Keratinocyte (primary cell): ENCODE measurements around the gene CLCN5. TPM values are rescaled to one million over a fixed set of nuclear protein-coding genes. Genes with fewer than 3 reads are reported as not detected.

Experiments used
- DNase-seq: peaks from one replicate; pipeline ENCODE4 v3.0.0-alpha.2; 2011; ENCODE audit warnings: low read depth, missing footprints, low spot score
- FAIRE-seq: peaks from 2 replicates; lab custom pipeline; 2011; peaks lifted over from hg19 to GRCh38; lab: Jason Lieb, UNC
- H2AFZ ChIP-seq: 2 replicates; pipeline ENCODE4 v1.6.0; 2012; ENCODE audit warnings: low read length, control low read depth, inconsistent platforms; ENCODE audit not compliant: control insufficient read depth
- H3K27ac ChIP-seq: 2 replicates; pipeline ENCODE4 v1.5.1; 2011; ENCODE audit warnings: low read length; ENCODE audit not compliant: control insufficient read depth, insufficient read depth
- H3K27me3 ChIP-seq: 3 replicates; pipeline ENCODE4 v1.6.0; 2011; ENCODE audit warnings: low read length; ENCODE audit not compliant: control insufficient read depth, insufficient read depth; ENCODE audit errors: extremely low read depth
- H3K36me3 ChIP-seq, 2 experiments: 2 replicates in 1 of 2; 3 replicates in 1 of 2; pipeline ENCODE4 v1.5.1; 2011; ENCODE audit warnings: low read length in 2 of 2, mild to moderate bottlenecking in 1 of 2; ENCODE audit not compliant: control insufficient read depth in 2 of 2, insufficient read depth in 2 of 2; ENCODE audit errors: extremely low read depth in 1 of 2
- H3K4me1 ChIP-seq: 3 replicates; pipeline ENCODE4 v1.5.1; 2011; ENCODE audit warnings: low read length; ENCODE audit not compliant: control insufficient read depth, insufficient read depth; ENCODE audit errors: extremely low read depth
- H3K4me2 ChIP-seq: 3 replicates; pipeline ENCODE4 v1.6.0; 2011; ENCODE audit warnings: low read depth, low read length; ENCODE audit not compliant: control insufficient read depth, insufficient read depth; ENCODE audit errors: extremely low read depth
- H3K4me3 ChIP-seq, 3 experiments: fragments of 200-600 bp in 1 of 3; sonication (generic) in 1 of 3; 2 replicates in 2 of 3; 3 replicates in 1 of 3; pipeline ENCODE4 v1.5.1; 2011 to 2016; ENCODE audit warnings: low read length in 3 of 3, mild to moderate bottlenecking in 3 of 3, control low read depth in 2 of 3, inconsistent platforms in 1 of 3, low read depth in 1 of 3, mixed read lengths in 1 of 3, mixed run types in 1 of 3, moderate library complexity in 1 of 3; ENCODE audit not compliant: control insufficient read depth in 2 of 3, insufficient read depth in 2 of 3; ENCODE audit errors: extremely low read depth in 1 of 3
- H3K79me2 ChIP-seq: 2 replicates; pipeline ENCODE4 v1.6.0; 2012; ENCODE audit warnings: low read length; ENCODE audit not compliant: control insufficient read depth, insufficient read depth
- H3K9ac ChIP-seq: 3 replicates; pipeline ENCODE4 v1.6.0; 2011; ENCODE audit warnings: low read length; ENCODE audit not compliant: control insufficient read depth, insufficient read depth; ENCODE audit errors: extremely low read depth
- H3K9me1 ChIP-seq: 3 replicates; pipeline ENCODE4 v1.6.0; 2011; ENCODE audit warnings: low read length; ENCODE audit not compliant: control insufficient read depth, insufficient read depth; ENCODE audit errors: extremely low read depth
- H3K9me3 ChIP-seq: 2 replicates; pipeline ENCODE4 v1.5.1; 2012; ENCODE audit warnings: low read depth, low read length; ENCODE audit not compliant: control insufficient read depth
- H4K20me1 ChIP-seq: 3 replicates; pipeline ENCODE4 v1.6.0; 2011; ENCODE audit warnings: low read length; ENCODE audit not compliant: control insufficient read depth, insufficient read depth; ENCODE audit errors: extremely low read depth
- EZH2 ChIP-seq: IDR thresholded peaks from one replicate; pipeline ENCODE4 v1.6.1; 2012; ENCODE audit warnings: inconsistent platforms, mild to moderate bottlenecking, low read length, moderate library complexity
- dilution Hi-C: fragments of 300-500 bp; cut with MboI; formaldehyde crosslinking; loops from one replicate; pipeline ENCODE4 v1.7.0; 2020; ENCODE audit warnings: low sequenced_read_pairs; ENCODE audit not compliant: extremely low pct_ligation_motif_present
- polyA plus RNA-seq, 5 experiments: library from polyadenylated mRNA; depleted of rRNA in 3 of 5; stranded (reverse) in 3 of 5; stranded (forward) in 1 of 5; unstranded in 1 of 5; fragments of >200 nt; gene quantifications; 1 replicate in 1 of 5; 2 replicates in 3 of 5; 3 replicates in 1 of 5; pipeline versions ENCODE4 v1.2.1 to v1.2.3, GENCODE V29; 2011 to 2012; ENCODE audit warnings: missing spikeins in 2 of 5, low read depth in 1 of 5, low replicate concordance in 1 of 5
- TF ChIP-seq, protein P1 (sequence below), 3 experiments: IDR thresholded peaks in 1 of 3; conservative IDR thresholded peaks in 1 of 3; optimal IDR thresholded peaks in 1 of 3; 2 replicates in 2 of 3; 3 replicates in 1 of 3; pipeline versions ENCODE3 to v1.5.1; 2011; ENCODE audit warnings: low read length in 3 of 3, mild to moderate bottlenecking in 3 of 3, moderate library complexity in 2 of 3, control low read depth in 1 of 3, inconsistent platforms in 1 of 3; ENCODE audit not compliant: insufficient read depth in 2 of 3; ENCODE audit errors: extremely low read depth in 1 of 3

The CLCN5 gene
- polyA plus RNA-seq, 1 donor (not counting 4 experiments of a cell fraction or from before 2014, with no cell fraction given) = 3.9 TPM

DNA sequence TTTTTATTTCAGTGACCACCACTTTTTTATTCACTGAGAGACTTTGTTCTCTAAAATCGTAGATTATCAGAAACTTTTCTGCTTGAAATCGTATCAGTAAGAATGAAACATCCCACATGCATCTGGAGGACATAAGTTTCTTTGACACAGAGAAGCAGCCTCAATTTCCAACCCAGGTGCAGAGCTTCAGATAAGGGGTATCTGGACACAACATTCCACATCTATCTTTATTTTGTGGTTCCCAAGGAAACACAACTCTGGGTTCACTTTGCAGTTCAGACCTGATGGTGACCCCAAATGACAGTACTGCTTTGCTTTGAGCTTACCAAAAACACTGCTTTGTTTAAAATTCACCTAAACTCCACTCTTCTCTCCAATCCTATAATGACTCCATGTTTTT is 1.3 kb upstream of the CLCN5 start:
- no peaks in the 10 kb centered on the region for H3K27me3 ChIP-seq
- DNase-seq (no peak), FAIRE-seq (no peak)
- no peaks in the 10 kb centered on the region for H3K79me2 ChIP-seq
- H2AFZ ChIP-seq = no peak overlapping the region
- dilution Hi-C loops = no loop called here
- H3K9me1 ChIP-seq = no peaks in the 10 kb centered on the region
- H3K9ac ChIP-seq = no peak overlapping the region
- no peak overlapping the region for H3K27ac ChIP-seq
- no peaks in the 10 kb centered on the region for H3K4me1 ChIP-seq
- H3K4me2 ChIP-seq = no peak overlapping the region
- no peaks in the 10 kb centered on the region for H4K20me1 ChIP-seq
- no peak overlapping the region for H3K4me3 ChIP-seq
- no peaks in the 10 kb centered on the region for H3K9me3 ChIP-seq
- TF ChIP-seq EZH2 = no peak
- TF ChIP-seq, protein P1, sequence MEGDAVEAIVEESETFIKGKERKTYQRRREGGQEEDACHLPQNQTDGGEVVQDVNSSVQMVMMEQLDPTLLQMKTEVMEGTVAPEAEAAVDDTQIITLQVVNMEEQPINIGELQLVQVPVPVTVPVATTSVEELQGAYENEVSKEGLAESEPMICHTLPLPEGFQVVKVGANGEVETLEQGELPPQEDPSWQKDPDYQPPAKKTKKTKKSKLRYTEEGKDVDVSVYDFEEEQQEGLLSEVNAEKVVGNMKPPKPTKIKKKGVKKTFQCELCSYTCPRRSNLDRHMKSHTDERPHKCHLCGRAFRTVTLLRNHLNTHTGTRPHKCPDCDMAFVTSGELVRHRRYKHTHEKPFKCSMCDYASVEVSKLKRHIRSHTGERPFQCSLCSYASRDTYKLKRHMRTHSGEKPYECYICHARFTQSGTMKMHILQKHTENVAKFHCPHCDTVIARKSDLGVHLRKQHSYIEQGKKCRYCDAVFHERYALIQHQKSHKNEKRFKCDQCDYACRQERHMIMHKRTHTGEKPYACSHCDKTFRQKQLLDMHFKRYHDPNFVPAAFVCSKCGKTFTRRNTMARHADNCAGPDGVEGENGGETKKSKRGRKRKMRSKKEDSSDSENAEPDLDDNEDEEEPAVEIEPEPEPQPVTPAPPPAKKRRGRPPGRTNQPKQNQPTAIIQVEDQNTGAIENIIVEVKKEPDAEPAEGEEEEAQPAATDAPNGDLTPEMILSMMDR (optimal IDR thresholded peaks at IDR 0.05 in 1 of 3, IDR thresholded peaks at IDR 0.05 in 1 of 3, conservative IDR thresholded peaks at IDR 0.05 in 1 of 3; ENCODE audit: extremely low read depth in 1 of 3, insufficient read depth in 2 of 3, low read length in 3 of 3) = no peak
- H3K36me3 ChIP-seq = no peaks in the 10 kb centered on the region

DNA sequence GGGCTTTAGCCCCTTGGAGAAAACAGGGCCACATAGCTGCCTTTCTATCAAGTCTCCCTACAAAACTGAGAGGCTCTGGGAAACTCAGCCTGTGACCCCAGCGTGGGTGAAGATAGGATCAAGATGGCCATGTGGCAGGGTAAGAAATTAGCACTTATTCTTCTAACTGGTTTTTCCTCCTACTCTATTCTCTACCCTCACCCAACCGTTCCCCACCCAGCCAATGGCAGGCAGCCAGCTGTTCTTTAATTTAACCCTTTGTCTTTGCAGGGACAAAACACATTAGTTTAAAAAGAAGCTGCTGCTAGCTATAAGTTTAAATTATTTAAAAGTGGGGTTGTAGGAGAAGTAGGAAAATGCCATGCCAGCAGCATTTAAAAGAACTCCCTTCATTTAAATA is 2.8 kb downstream of the CLCN5 start:
- H2AFZ ChIP-seq = no peak overlapping the region
- H3K27ac ChIP-seq = no peak overlapping the region
- TF ChIP-seq, protein P1 (optimal IDR thresholded peaks at IDR 0.05 in 1 of 3, IDR thresholded peaks at IDR 0.05 in 1 of 3, conservative IDR thresholded peaks at IDR 0.05 in 1 of 3; ENCODE audit: extremely low read depth in 1 of 3, insufficient read depth in 2 of 3, low read length in 3 of 3) = no peak
- H4K20me1 ChIP-seq = no peaks in the 10 kb centered on the region
- no peaks in the 10 kb centered on the region for H3K4me1 ChIP-seq
- no peak overlapping the region for H3K9ac ChIP-seq
- no peak for FAIRE-seq
- H3K4me2 ChIP-seq = no peak overlapping the region
- no peaks in the 10 kb centered on the region for H3K9me1 ChIP-seq
- no peak for DNase-seq
- H3K27me3 ChIP-seq = no peaks in the 10 kb centered on the region
- no peaks in the 10 kb centered on the region for H3K36me3 ChIP-seq
- dilution Hi-C loops = no loop called here
- no peak overlapping the region for H3K4me3 ChIP-seq
- H3K9me3 ChIP-seq = no peaks in the 10 kb centered on the region
- H3K79me2 ChIP-seq = no peaks in the 10 kb centered on the region
